Measurements from ENCODE around the gene RAB31. TPM values are rescaled to one million over a fixed set of nuclear protein-coding genes. Genes with fewer than 3 reads are reported as not detected.

The RAB31 gene
- total and polyA plus RNA-seq, 2 of the 13 experiments (the other 11 are each of a cell fraction or from before 2014, with no cell fraction given), result 1.1 to 1.7 TPM

DNA sequence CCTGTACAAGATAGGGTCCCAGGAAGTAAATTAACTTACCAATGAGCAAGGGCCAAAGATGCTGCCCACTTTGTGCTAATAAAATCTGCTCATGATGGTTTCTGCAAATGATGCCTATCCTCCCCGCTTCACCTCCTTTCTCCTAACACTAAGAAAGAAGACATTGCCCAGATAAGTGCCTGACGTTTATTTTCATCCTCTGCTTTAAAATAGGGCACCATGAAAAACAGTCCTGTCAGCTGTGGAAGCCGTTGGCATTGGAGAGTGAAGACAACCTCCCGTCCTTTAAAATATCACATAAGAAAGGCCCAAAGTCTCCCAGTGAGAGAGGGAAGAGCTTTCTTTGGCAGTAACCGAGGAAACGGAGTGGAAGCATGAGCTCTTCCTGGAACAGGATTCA is 176.0 kb downstream of the RAB31 start:
- H3K27me3 ChIP-seq (ENCODE audit: control insufficient read depth in 1 of 2, insufficient read depth in 2 of 2, low read length in 2 of 2), result no peaks in the 10 kb centered on the region
- no peak overlapping the region for H3K4me2 ChIP-seq (ENCODE audit: low read depth, low read length)
- DNase-seq (ENCODE audit: low spot score) (no peak), ATAC-seq (no peak), FAIRE-seq (no peak)
- no peaks in the 10 kb centered on the region for H4K20me1 ChIP-seq (ENCODE audit: insufficient read depth, low read length)
- H3K79me2 ChIP-seq (ENCODE audit: insufficient read depth, low read length), result no peaks in the 10 kb centered on the region
- H3K36me3 ChIP-seq (replicated peaks in 1 of 2; ENCODE audit: control insufficient read depth in 1 of 2, insufficient read depth in 2 of 2, low read length in 2 of 2), result no peaks in the 10 kb centered on the region
- H3K9ac ChIP-seq (ENCODE audit: insufficient read depth, low read depth, low read length), result no peak overlapping the region
- H3K9me3 ChIP-seq (ENCODE audit: low read length), result no peaks in the 10 kb centered on the region
- H3K4me1 ChIP-seq (ENCODE audit: insufficient read depth, low read length), result 0 out of 2 replicates have a peak, but pooled peaks cover 9% of the 10 kb centered on the region
- CTCF ChIA-PET (ENCODE audit: low intra/inter-chr PET ratio, low total read pairs), result no interaction called here
- POLR2A ChIA-PET, result no interaction called here
- no TSS peak for BruUV-seq (replicated peaks)
- intact Hi-C loops (cut with micrococcal nuclease; ENCODE audit: unreplicated experiment) (no loop called here), in situ Hi-C loops (cut with HindIII; ENCODE audit: extremely low pct_ligation_motif_present, low pct_unique_long_range_greater_than_20kb) (no loop called here)
- H2AFZ ChIP-seq (ENCODE audit: low read length), result no peak overlapping the region
- no peak overlapping the region for H3K27ac ChIP-seq (ENCODE audit: extremely low read length, insufficient read depth, low read length)
- 56% methylated on average over 6 of the region's 6 CpGs for WGBS (ENCODE audit: low lambda C conversion rate)
- TF ChIP-seq ZNF790 (CRISPR knock-in tag; IDR thresholded peaks at IDR 0.05; ENCODE audit: borderline replicate concordance) (no peak), EP300 (IDR thresholded peaks at IDR 0.05; ENCODE audit: low read depth in 2 of 2, low read length in 2 of 2) (no peak), EP300 (CRISPR knock-in tag; IDR thresholded peaks at IDR 0.05; ENCODE audit: borderline replicate concordance) (no peak), ZNF569 (CRISPR knock-in tag; IDR thresholded peaks at IDR 0.05; ENCODE audit: borderline replicate concordance) (no peak), ZNF674 (CRISPR knock-in tag; IDR thresholded peaks at IDR 0.05; ENCODE audit: low read depth) (no peak), ZNF543 (CRISPR knock-in tag; IDR thresholded peaks at IDR 0.05) (no peak), SRY (CRISPR knock-in tag; IDR thresholded peaks at IDR 0.05) (no peak), CEBPG (CRISPR knock-in tag; IDR thresholded peaks at IDR 0.05) (no peak), SMARCE1 (IDR thresholded peaks at IDR 0.05; ENCODE audit: borderline replicate concordance) (no peak), POLR2AphosphoS5 (IDR thresholded peaks at IDR 0.05; ENCODE audit: low read depth, low read length) (no peak), SPEN (CRISPR knock-in tag; IDR thresholded peaks at IDR 0.05; ENCODE audit: low read depth) (no peak), ERF (CRISPR knock-in tag; IDR thresholded peaks at IDR 0.05) (no peak), NFE2L1 (CRISPR knock-in tag; IDR thresholded peaks at IDR 0.05; ENCODE audit: borderline replicate concordance) (no peak), PAWR (CRISPR knock-in tag; IDR thresholded peaks at IDR 0.05; ENCODE audit: borderline replicate concordance) (no peak), ZNF446 (CRISPR knock-in tag; IDR thresholded peaks at IDR 0.05) (no peak), ZBTB20 (CRISPR knock-in tag; IDR thresholded peaks at IDR 0.05; ENCODE audit: borderline replicate concordance, low read depth) (no peak)
- TF ChIP-seq, protein P1, sequence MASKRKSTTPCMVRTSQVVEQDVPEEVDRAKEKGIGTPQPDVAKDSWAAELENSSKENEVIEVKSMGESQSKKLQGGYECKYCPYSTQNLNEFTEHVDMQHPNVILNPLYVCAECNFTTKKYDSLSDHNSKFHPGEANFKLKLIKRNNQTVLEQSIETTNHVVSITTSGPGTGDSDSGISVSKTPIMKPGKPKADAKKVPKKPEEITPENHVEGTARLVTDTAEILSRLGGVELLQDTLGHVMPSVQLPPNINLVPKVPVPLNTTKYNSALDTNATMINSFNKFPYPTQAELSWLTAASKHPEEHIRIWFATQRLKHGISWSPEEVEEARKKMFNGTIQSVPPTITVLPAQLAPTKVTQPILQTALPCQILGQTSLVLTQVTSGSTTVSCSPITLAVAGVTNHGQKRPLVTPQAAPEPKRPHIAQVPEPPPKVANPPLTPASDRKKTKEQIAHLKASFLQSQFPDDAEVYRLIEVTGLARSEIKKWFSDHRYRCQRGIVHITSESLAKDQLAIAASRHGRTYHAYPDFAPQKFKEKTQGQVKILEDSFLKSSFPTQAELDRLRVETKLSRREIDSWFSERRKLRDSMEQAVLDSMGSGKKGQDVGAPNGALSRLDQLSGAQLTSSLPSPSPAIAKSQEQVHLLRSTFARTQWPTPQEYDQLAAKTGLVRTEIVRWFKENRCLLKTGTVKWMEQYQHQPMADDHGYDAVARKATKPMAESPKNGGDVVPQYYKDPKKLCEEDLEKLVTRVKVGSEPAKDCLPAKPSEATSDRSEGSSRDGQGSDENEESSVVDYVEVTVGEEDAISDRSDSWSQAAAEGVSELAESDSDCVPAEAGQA (IDR thresholded peaks at IDR 0.05; ENCODE audit: low read depth), result no peak
- TF ChIP-seq, protein P1 (CRISPR knock-in tag; IDR thresholded peaks at IDR 0.05; ENCODE audit: borderline replicate concordance), result no peak
- TF ChIP-seq, protein P2, sequence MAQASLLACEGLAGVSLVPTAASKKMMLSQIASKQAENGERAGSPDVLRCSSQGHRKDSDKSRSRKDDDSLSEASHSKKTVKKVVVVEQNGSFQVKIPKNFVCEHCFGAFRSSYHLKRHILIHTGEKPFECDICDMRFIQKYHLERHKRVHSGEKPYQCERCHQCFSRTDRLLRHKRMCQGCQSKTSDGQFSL (CRISPR knock-in tag; IDR thresholded peaks at IDR 0.05), result no peak
- no peak overlapping the region for H3K4me3 ChIP-seq (replicated peaks in 1 of 3; ENCODE audit: insufficient read depth in 1 of 3, low read depth in 2 of 3, low read length in 3 of 3)
